Chondrocyte (in vitro differentiated cells): ENCODE measurements around the gene SMARCD1. TPM values are rescaled to one million over a fixed set of nuclear protein-coding genes. Genes with fewer than 3 reads are reported as not detected.

Experiments used
- DNase-seq: peaks from one replicate; pipeline ENCODE4 v3.0.0; 2021; ENCODE audit warnings: mixed read lengths, low spot score
- H3K27ac Mint-ChIP-seq: one replicate; pipeline ENCODE4 v1.8.0; 2021; ENCODE audit warnings: mild to moderate bottlenecking, moderate library complexity, mixed read lengths; ENCODE audit not compliant: unreplicated experiment
- H3K27me3 Mint-ChIP-seq: 2 replicates; pipeline ENCODE4 v1.8.0; 2021; ENCODE audit warnings: low read depth, mixed read lengths
- H3K36me3 Mint-ChIP-seq: 2 replicates; pipeline ENCODE4 v1.8.0; 2021; ENCODE audit warnings: low read depth, mixed read lengths
- H3K4me1 Mint-ChIP-seq: 2 replicates; pipeline ENCODE4 v1.8.0; 2021; ENCODE audit warnings: low read depth, mild to moderate bottlenecking, mixed read lengths
- H3K4me3 Mint-ChIP-seq: one replicate; pipeline ENCODE4 v1.8.0; 2021; ENCODE audit warnings: mild to moderate bottlenecking, moderate library complexity, mixed read lengths; ENCODE audit not compliant: unreplicated experiment
- H3K9me3 Mint-ChIP-seq: 2 replicates; pipeline ENCODE4 v1.8.0; 2021; ENCODE audit warnings: low read depth, mixed read lengths
- total RNA-seq: library from RNA; stranded (reverse); gene quantifications from 3 replicates; pipeline ENCODE4 v1.2.1, GENCODE V29; 2021
- TF ChIP-seq, protein P1 (sequence below): fragments of 200-600 bp; sonication (generic); IDR thresholded peaks from 2 replicates; pipeline ENCODE4 v1.5.0; 2021; ENCODE audit warnings: antibody characterized with exemption, mild to moderate bottlenecking, moderate library complexity

The SMARCD1 gene
- total RNA-seq, 1 donor from 2014 or later, result 55.7 TPM

DNA sequence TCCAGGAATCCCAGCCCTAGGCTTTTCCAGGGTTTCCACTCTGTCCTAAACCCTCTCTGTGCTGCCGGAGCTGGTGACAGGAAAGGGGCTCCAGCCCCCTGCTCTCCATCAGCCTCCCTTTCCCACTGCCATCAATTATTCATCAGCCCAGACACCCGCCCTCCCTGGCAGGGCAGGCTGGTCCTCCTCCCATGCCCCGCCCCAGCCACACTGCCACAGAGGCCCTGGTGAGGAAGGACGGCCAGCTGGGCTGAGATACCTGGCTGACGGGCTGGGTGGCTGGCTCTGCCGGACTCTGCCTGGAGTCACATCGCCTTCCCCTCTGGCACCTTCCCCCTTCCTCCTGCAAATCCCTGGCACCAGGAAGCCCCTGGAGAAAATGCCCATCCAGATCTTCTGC lies 11.9 kb upstream of the SMARCD1 start:
- TF ChIP-seq, protein P1, sequence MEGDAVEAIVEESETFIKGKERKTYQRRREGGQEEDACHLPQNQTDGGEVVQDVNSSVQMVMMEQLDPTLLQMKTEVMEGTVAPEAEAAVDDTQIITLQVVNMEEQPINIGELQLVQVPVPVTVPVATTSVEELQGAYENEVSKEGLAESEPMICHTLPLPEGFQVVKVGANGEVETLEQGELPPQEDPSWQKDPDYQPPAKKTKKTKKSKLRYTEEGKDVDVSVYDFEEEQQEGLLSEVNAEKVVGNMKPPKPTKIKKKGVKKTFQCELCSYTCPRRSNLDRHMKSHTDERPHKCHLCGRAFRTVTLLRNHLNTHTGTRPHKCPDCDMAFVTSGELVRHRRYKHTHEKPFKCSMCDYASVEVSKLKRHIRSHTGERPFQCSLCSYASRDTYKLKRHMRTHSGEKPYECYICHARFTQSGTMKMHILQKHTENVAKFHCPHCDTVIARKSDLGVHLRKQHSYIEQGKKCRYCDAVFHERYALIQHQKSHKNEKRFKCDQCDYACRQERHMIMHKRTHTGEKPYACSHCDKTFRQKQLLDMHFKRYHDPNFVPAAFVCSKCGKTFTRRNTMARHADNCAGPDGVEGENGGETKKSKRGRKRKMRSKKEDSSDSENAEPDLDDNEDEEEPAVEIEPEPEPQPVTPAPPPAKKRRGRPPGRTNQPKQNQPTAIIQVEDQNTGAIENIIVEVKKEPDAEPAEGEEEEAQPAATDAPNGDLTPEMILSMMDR, result no peak
- Mint-ChIP-seq H3K9me3 (no peaks in the 10 kb centered on the region), H3K27ac (no peak overlapping the region), H3K4me1 (peaks cover 10% of the 10 kb centered on the region), H3K27me3 (no peaks in the 10 kb centered on the region), H3K4me3 (no peak overlapping the region), H3K36me3 (no peaks in the 10 kb centered on the region)
- DNase-seq, result no peak

DNA sequence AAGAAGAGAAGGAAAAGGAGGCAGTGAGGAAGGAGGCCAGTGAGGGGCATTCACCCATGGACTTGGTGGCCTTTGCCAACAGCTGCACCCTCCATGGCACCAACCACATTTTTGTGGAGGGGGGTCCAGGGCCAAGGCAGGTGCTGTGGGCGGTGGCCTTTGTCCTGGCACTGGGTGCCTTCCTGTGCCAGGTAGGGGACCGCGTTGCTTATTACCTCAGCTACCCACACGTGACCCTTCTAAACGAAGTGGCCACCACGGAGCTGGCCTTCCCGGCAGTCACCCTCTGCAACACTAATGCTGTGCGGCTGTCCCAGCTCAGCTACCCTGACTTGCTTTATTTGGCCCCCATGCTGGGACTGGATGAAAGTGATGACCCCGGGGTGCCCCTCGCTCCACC lies 11.4 kb upstream of the SMARCD1 start:
- H3K9me3 Mint-ChIP-seq, result no peaks in the 10 kb centered on the region
- no peak overlapping the region for H3K4me3 Mint-ChIP-seq
- H3K27me3 Mint-ChIP-seq, result no peaks in the 10 kb centered on the region
- H3K4me1 Mint-ChIP-seq, result peaks cover 10% of the 10 kb centered on the region
- H3K36me3 Mint-ChIP-seq, result no peaks in the 10 kb centered on the region
- TF ChIP-seq, protein P1, result no peak
- no peak for DNase-seq
- no peak overlapping the region for H3K27ac Mint-ChIP-seq

DNA sequence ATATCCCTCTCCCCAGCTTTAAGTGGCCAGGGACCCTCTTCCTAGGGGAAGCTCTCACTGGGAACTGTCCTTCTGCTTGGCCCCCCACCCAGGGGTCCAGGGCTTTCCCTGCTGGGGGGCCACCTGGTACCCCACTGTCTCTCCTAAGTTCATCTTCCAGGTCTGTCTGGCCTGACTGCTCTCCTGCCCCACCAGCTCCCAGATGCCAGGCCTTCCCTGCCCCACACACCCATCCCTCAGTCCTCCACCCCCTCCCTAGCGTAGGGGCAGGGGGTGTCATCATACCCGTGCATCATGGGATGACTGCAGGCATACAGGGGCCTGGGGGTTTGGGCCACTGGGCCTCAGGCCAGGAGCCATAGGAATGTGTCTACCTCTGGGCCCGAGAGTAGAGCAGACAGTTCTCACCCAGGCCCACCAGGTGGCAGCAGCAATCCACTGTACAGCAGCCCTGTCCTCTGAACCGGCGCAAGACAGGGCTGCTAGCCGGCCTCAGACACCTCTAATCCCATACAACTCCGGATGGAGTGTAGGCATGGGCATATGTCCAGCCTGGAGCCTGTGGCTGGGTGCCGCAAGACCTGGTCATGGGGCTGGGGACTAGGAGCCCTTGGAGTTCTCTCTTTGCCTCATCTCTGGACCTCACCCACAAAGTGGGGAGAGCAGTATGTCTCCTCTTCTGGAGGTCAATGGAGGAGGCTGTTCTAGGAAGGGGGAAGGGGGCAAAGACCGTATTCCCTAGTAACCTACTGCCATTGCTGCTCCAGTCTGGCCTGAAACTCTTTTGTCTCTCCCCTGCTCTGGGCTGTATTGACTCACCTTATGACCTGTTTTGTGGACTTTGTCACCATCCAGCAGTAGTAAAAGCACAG lies 10.0 kb upstream of the SMARCD1 start:
- H3K27ac Mint-ChIP-seq, result peak overlapping the region; percentile 32
- no peaks in the 10 kb centered on the region for H3K9me3 Mint-ChIP-seq
- H3K4me1 Mint-ChIP-seq, result peaks cover 10% of the 10 kb centered on the region
- DNase-seq, result no peak
- H3K27me3 Mint-ChIP-seq, result no peaks in the 10 kb centered on the region
- TF ChIP-seq, protein P1, result peak; percentile 93
- no peaks in the 10 kb centered on the region for H3K36me3 Mint-ChIP-seq
- no peak overlapping the region for H3K4me3 Mint-ChIP-seq

DNA sequence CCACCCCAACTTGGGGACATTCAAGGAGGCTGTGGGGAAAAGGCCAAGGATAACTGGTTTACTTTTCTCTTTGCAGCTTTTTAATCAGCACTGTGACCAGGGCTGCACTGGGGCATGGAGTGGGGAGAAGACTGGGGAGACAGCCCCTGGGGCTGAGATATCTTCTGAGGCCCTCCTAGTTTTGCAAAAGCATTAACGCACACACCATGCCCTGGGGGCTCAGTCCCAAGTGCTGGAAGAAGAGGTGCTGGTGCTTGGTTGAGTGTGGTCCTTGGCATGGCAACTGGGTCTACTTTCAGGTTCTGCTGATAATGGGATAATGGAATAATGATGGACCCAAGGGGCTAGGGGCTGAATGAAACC lies 9.4 kb upstream of the SMARCD1 start:
- H3K4me3 Mint-ChIP-seq, result no peak overlapping the region
- peaks cover 4% of the 10 kb centered on the region for H3K4me1 Mint-ChIP-seq
- H3K9me3 Mint-ChIP-seq, result no peaks in the 10 kb centered on the region
- H3K27ac Mint-ChIP-seq, result no peak overlapping the region
- no peak for DNase-seq
- H3K36me3 Mint-ChIP-seq, result no peaks in the 10 kb centered on the region
- H3K27me3 Mint-ChIP-seq, result no peaks in the 10 kb centered on the region
- TF ChIP-seq, protein P1, result no peak

DNA sequence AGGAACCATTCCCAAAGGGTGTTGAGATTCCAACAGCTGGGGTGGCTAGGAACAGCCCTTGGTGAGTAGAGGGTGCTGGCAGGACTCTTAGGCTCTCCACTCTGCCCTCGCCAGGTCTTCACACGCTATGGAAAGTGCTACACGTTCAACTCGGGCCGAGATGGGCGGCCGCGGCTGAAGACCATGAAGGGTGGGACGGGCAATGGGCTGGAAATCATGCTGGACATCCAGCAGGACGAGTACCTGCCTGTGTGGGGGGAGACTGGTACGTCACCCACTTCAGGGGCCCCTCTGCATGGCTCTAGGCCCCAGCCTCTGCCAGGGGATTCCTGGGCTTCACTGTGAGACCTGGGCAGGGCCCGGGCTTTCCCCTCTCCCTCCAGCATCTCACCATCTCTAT lies 8.0 kb upstream of the SMARCD1 start:
- peaks cover 2% of the 10 kb centered on the region for H3K4me1 Mint-ChIP-seq

More for the DNA sequence above, 8.0 kb upstream of the SMARCD1 start:
- Mint-ChIP-seq H3K36me3 (no peaks in the 10 kb centered on the region), H3K9me3 (no peaks in the 10 kb centered on the region), H3K4me3 (no peak overlapping the region), H3K27me3 (no peaks in the 10 kb centered on the region), H3K27ac (no peak overlapping the region)
- TF ChIP-seq, protein P1, result no peak
- no peak for DNase-seq
